ENCODE measurements around the gene MAN2B1. TPM values are rescaled to one million over a fixed set of nuclear protein-coding genes. Genes with fewer than 3 reads are reported as not detected.
"Not testable (repeated sequence)": the region's sequence is repeated elsewhere in the genome, so short reads cannot be mapped to it uniquely, and the experiment has no call there.

Gene MAN2B1
- total RNA-seq, 2 experiments from 2014 or later, result 95.9 to 109 TPM

- ATAC-seq (ENCODE audit: poor library complexity), result no peak
- H3K4me3 ChIP-seq (ENCODE audit: low read length), result no peak overlapping the region
- no peak overlapping the region for H3K27ac Mint-ChIP-seq
- no peaks in the 10 kb centered on the region for H3K4me1 ChIP-seq (ENCODE audit: insufficient read depth, low read length)
- peaks cover 14% of the 10 kb centered on the region for H3K36me3 ChIP-seq (ENCODE audit: insufficient read depth, low read length)
- no peaks in the 10 kb centered on the region for H3K27me3 Mint-ChIP-seq
- H3K9me3 ChIP-seq (ENCODE audit: control insufficient read depth in 1 of 2, insufficient read depth in 1 of 2, low read length in 2 of 2), result no peaks in the 10 kb centered on the region
- no peaks in the 10 kb centered on the region for H3K4me1 Mint-ChIP-seq (ENCODE audit: low read depth)
- H3K9me3 Mint-ChIP-seq, result no peaks in the 10 kb centered on the region
- peaks cover 30% of the 10 kb centered on the region for H3K36me3 Mint-ChIP-seq (ENCODE audit: low read depth)
- no peak overlapping the region for H3K27ac ChIP-seq (ENCODE audit: low read depth in 1 of 2, low read length in 2 of 2)
- ChIA-PET CTCF (no interaction called here), POLR2A (no interaction called here)
- intact Hi-C loops (cut with DNase I, micrococcal nuclease), result no loop called here
- TF ChIP-seq CTCF (IDR thresholded peaks at IDR 0.05), result no peak
- H3K4me3 Mint-ChIP-seq, result no peak overlapping the region
- no peak for DNase-seq
- H3K27me3 ChIP-seq (ENCODE audit: control insufficient read depth in 1 of 2, insufficient read depth in 2 of 2, low read length in 2 of 2), result no peaks in the 10 kb centered on the region
Measured at GRCh38 chr19:12647047-12647446, 19.5 kb downstream of the MAN2B1 start.

- no peak for TF ChIP-seq CTCF (IDR thresholded peaks at IDR 0.05)
- CTCF ChIA-PET, result no interaction called here
- Histone ChIP-seq H3K4me3 (ENCODE audit: low read length) (no peak overlapping the region), H3K36me3 (ENCODE audit: insufficient read depth, low read length) (peaks cover 9% of the 10 kb centered on the region), H3K9me3 (ENCODE audit: control insufficient read depth in 1 of 2, insufficient read depth in 1 of 2, low read length in 2 of 2) (no peaks in the 10 kb centered on the region), H3K27ac (ENCODE audit: low read depth in 1 of 2, low read length in 2 of 2) (no peak overlapping the region), H3K4me1 (ENCODE audit: insufficient read depth, low read length) (no peaks in the 10 kb centered on the region), H3K27me3 (ENCODE audit: control insufficient read depth in 1 of 2, insufficient read depth in 2 of 2, low read length in 2 of 2) (no peaks in the 10 kb centered on the region)
- H3K27ac Mint-ChIP-seq, result no peak overlapping the region
- H3K36me3 Mint-ChIP-seq (ENCODE audit: low read depth), result peaks cover 26% of the 10 kb centered on the region
- DNase-seq, result no peak
- H3K9me3 Mint-ChIP-seq, result no peaks in the 10 kb centered on the region
- H3K4me1 Mint-ChIP-seq (ENCODE audit: low read depth), result no peaks in the 10 kb centered on the region
- no peaks in the 10 kb centered on the region for H3K27me3 Mint-ChIP-seq
- intact Hi-C loops (cut with DNase I, micrococcal nuclease), result no loop called here
- POLR2A ChIA-PET, result no interaction called here
- H3K4me3 Mint-ChIP-seq, result no peak overlapping the region
- ATAC-seq (ENCODE audit: poor library complexity), result no peak
Measured at GRCh38 chr19:12646551-12646950, 20.0 kb downstream of the MAN2B1 start.

- H3K36me3 ChIP-seq (ENCODE audit: insufficient read depth, low read length); H3K27me3 Mint-ChIP-seq; H3K27me3 ChIP-seq (ENCODE audit: control insufficient read depth in 1 of 2, insufficient read depth in 2 of 2, low read length in 2 of 2); DNase-seq; CTCF ChIA-PET; H3K27ac Mint-ChIP-seq; H3K4me3 Mint-ChIP-seq; H3K4me3 ChIP-seq (ENCODE audit: low read length); H3K4me1 Mint-ChIP-seq (ENCODE audit: low read depth); H3K9me3 Mint-ChIP-seq; intact Hi-C loops (cut with DNase I, micrococcal nuclease); H3K9me3 ChIP-seq (ENCODE audit: control insufficient read depth in 1 of 2, insufficient read depth in 1 of 2, low read length in 2 of 2); POLR2A ChIA-PET; H3K27ac ChIP-seq (ENCODE audit: low read depth in 1 of 2, low read length in 2 of 2); ATAC-seq (ENCODE audit: poor library complexity): not testable (repeated sequence)
- H3K36me3 Mint-ChIP-seq (ENCODE audit: low read depth), result peaks cover 19% of the 10 kb centered on the region
- H3K4me1 ChIP-seq (ENCODE audit: insufficient read depth, low read length), result peaks cover 13% of the 10 kb centered on the region
Measured at GRCh38 chr19:12643716-12644115, 22.8 kb downstream of the MAN2B1 start.

- CTCF ChIA-PET, result no interaction called here
- POLR2A ChIA-PET, result no interaction called here
- DNase-seq, result no peak
- no peak for ATAC-seq (ENCODE audit: poor library complexity)
- H3K27me3 Mint-ChIP-seq, result no peaks in the 10 kb centered on the region
- H3K27ac Mint-ChIP-seq, result no peak overlapping the region
- Histone ChIP-seq H3K4me3 (ENCODE audit: low read length) (no peak overlapping the region), H3K4me1 (ENCODE audit: insufficient read depth, low read length) (peaks cover 13% of the 10 kb centered on the region), H3K36me3 (ENCODE audit: insufficient read depth, low read length) (peaks cover 6% of the 10 kb centered on the region), H3K27me3 (ENCODE audit: control insufficient read depth in 1 of 2, insufficient read depth in 2 of 2, low read length in 2 of 2) (no peaks in the 10 kb centered on the region), H3K27ac (ENCODE audit: low read depth in 1 of 2, low read length in 2 of 2) (no peak overlapping the region), H3K9me3 (ENCODE audit: control insufficient read depth in 1 of 2, insufficient read depth in 1 of 2, low read length in 2 of 2) (no peaks in the 10 kb centered on the region)
- intact Hi-C loops (cut with DNase I, micrococcal nuclease), result no loop called here
- H3K9me3 Mint-ChIP-seq, result no peaks in the 10 kb centered on the region
- H3K4me3 Mint-ChIP-seq, result no peak overlapping the region
- peaks cover 9% of the 10 kb centered on the region for H3K4me1 Mint-ChIP-seq (ENCODE audit: low read depth)
- peaks cover 19% of the 10 kb centered on the region for H3K36me3 Mint-ChIP-seq (ENCODE audit: low read depth)
- TF ChIP-seq CTCF (IDR thresholded peaks at IDR 0.05), result no peak
Measured at GRCh38 chr19:12642506-12642905, 24.0 kb downstream of the MAN2B1 start.

All from CD4-positive, alpha-beta T cell (primary cell).